NCI-H2081 treated with DMSO at 0.1 percent for 48 hours (cell line): ENCODE data around the gene TNFAIP3.
"Not testable (repeated sequence)": the region's sequence is repeated elsewhere in the genome, so short reads cannot be mapped to it uniquely, and the experiment has no call there.

Experiments
- DNase-seq: peaks from one replicate; lab custom pipeline; 2025; lab: John Stamatoyannopoulos, UW

Gene TNFAIP3

DNA sequence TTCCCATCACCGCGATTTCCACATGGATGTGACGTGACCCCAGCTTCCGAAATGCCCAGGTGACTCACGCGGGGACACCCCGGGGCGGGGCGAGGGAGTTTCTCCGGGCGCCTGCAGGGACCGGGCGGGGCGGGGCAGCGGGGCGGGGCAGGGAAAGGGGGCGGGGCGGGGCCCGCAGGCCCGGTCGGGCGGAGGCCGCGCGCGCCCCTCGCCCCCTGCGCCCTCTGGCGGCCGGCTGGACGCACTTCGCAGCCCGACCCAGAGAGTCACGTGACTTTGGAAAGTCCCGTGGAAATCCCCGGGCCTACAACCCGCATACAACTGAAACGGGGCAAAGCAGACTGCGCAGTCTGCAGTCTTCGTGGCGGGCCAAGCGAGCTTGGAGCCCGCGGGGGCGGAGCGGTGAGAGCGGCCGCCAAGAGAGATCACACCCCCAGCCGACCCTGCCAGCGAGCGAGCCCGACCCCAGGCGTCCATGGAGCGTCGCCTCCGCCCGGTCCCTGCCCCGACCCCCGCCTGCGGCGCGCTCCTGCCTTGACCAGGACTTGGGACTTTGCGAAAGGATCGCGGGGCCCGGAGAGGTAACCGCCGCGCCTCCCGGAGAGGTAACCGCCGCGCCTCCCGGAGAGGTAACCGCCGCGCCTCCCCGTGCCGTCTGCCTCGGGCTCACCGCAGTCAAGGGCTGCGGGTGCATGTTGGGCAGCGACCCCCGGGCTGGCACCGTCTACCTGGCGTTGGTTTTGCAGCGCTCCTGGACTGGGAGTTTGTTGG lies at the start of gene TNFAIP3:
Gene TNFAIP3 (plus strand): TSS at position 346 of the 771 bp plus-strand sequence. CDS start 3,969 bp downstream, outside the sequence.
- DNase-seq = peak; percentile 29

DNA sequence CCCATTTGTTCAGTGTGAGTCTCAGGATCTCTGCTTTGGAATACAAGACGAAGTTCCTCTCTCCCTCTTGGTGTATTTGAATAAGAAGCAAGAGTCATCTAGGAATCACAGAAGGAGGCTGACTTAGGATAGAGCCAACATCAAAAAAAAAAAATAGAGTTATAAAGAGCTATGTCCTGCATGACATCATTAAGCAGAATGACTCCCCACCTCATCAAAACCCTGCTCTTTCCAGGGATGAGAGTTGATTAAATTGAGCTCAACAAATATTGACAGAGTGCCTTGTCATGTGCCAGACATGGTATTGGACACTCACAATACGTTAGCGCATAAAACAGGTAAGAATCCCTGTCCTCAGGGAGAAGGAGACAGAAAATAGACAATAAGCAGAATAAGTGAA lies 48.6 kb upstream of the TNFAIP3 start:
- DNase-seq = no peak

- no peak for DNase-seq
These were observed 47.3 kb upstream of the TNFAIP3 start for GRCh38 chr6:137819740-137820139.

GRCh38 chr6:137820425-137820824 lies 46.6 kb upstream of the TNFAIP3 start:
- no peak for DNase-seq

GRCh38 chr6:137820952-137821351 lies 46.1 kb upstream of the TNFAIP3 start:
- DNase-seq = no peak

DNA sequence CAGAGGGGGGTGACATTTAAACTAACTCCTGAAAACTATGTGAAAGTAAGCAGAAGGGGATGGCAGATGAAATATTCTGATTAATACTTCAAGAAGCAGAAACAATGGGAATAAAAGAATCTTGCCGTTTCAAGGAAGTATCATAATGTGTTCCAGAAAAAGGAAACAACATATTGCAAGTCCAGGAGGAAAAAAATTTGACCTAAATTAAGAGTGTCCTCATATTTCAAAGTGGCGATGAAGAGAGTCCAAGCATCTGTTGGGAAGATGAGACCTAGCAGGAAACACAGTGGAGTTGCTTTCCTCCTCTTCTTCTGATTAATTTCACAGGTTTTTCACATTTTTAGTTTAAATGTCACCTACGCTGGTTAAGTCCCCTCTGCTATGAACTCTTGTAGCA lies 45.6 kb upstream of the TNFAIP3 start:
- DNase-seq = no peak

DNA sequence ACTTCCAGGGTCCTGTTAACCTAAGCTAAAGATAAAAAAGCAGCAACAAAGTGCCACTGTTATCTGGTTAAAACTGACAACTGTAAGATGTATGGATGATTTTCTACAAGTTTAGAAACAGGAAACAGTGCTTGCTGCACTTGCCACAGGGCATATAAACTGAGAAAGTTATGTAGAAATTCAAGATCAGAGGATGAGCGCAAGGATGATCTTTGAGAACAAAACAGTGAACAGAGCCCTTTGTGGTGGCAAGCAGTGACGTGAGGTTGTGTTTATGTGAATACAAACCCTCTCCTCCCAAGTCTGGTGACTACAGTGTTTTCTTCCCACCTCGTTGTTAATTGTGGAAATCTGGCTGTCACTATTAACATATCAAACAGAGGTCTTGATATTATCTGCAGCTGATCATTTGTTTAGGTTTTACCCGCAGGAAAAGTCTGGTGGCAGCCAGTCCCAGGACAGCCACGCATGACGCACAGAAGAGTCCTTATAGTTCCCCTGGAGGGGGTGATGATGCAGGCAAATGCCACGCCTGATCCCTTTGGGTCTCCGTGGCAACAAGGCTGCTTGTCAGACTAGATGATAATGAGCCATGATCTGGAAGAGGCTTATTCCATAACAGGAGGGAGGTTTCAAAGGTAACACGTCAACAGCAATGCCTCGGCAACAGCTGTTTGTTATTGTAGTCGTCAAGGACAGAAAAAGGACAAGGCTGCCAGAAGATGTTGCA lies 43.1 kb upstream of the TNFAIP3 start:
- no peak for DNase-seq

DNA sequence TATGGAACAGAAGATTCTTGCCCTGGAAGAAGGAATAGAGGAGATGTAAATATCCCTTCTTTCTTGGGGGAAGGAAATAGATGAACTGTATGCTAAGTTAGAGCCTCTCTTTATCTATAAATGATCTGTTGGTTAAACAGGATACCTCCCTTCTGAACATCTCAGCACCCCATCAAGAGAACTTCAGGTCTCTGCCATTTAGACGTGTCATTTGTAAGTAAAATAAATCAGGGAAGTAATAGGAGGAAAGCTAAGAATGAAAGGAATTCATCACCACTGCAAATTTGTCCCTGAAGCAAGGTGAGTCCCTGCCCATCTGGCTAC lies 42.5 kb upstream of the TNFAIP3 start:
- no peak for DNase-seq

DNA sequence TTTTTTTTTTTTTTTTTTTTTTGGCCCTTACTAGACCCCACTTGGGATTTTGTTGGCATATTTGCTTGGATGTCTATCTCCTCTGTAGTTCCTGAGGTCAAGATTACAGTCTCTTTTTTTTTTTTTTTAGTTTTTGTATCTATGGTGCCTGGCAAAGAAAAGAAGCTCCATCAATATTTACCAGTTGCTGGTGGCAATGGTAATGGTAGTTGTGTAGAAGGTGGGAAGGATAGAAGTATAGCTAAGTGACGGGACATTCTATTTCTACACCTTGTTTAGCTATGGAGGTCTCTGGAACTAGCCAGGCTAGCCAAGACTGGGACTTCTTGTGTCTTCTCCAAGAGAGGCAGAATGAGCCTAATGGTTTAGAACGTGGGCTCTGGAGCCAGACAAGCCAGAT lies 42.2 kb upstream of the TNFAIP3 start:
- no peak for DNase-seq

- DNase-seq = no peak
These were observed 39.6 kb upstream of the TNFAIP3 start for GRCh38 chr6:137827411-137827940.

GRCh38 chr6:137827977-137828810 lies 38.9 kb upstream of the TNFAIP3 start:
- DNase-seq = no peak

- no peak for DNase-seq
These were observed 37.4 kb upstream of the TNFAIP3 start for GRCh38 chr6:137829641-137830083.

- no peak for DNase-seq
These were observed 36.5 kb upstream of the TNFAIP3 start for GRCh38 chr6:137830511-137830911.

GRCh38 chr6:137832110-137832509 lies 34.9 kb upstream of the TNFAIP3 start:
- no peak for DNase-seq

DNA sequence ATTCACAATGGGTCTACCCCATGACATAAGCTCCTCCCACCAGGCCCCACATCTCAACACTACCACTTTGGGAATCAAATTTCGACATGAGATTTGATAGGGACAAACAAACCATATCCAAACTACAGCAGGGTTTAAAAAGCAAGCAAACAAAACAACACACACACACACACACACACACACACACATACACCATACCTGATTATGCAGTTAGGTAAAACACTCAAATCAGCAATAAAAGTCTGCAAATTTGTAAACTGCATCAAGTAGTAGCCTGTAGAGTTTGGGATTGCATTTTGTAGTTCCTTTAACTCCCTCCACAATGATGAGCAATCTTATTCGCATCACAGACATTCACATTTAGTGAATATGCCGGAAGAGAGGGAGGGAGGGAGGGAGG lies 32.6 kb upstream of the TNFAIP3 start:
- DNase-seq = no peak

- DNase-seq = no peak
These were observed 30.3 kb upstream of the TNFAIP3 start for GRCh38 chr6:137836788-137837187.

GRCh38 chr6:137838090-137838489 lies 29.0 kb upstream of the TNFAIP3 start:
- DNase-seq = not testable (repeated sequence)

GRCh38 chr6:137838597-137838996 lies 28.5 kb upstream of the TNFAIP3 start:
- not testable (repeated sequence) for DNase-seq

GRCh38 chr6:137839076-137839475 lies 28.0 kb upstream of the TNFAIP3 start:
- no peak for DNase-seq

GRCh38 chr6:137840252-137840651 lies 26.8 kb upstream of the TNFAIP3 start:
- DNase-seq = no peak

DNA sequence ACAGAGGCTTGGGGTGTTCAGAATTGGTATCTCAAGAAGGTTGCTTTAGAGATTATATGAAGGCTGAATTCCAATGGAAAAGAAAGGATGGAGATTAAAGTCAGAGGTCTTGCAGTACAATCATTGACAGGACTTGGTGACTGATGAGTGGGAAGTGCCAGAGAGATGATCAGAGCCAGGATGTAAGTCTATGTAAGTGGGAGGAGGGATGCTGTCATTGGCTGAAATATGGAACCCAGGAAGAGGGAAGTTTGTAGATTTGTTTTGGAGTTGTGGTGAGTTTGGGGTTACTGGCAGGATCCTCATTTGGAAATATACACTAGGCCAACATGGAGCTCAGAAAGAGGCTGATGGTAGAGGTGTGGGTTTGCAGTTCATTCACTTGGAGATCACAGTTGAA lies 23.8 kb upstream of the TNFAIP3 start:
- no peak for DNase-seq

DNA sequence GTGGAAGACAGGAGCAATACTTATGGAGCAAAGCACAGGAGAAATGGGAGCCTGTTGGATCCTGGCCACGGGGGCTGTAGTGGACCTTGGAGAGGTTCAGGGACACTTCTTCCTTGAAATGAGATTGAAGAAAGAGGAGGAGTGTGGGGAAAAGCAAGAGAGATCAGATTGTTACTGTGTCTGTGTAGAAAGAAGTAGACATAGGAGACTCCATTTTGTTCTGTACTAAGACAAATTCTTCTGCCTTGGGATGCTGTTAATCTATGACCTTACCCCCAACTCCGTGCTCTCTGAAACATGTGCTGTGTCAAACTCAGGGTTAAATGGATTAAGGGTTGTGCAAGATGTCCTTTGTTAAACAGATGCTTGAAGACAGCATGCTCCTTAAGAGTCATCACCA lies 22.7 kb upstream of the TNFAIP3 start:
- DNase-seq = not testable (repeated sequence)
